Astrocyte of the cerebellum (primary cell): ENCODE results near the gene GPD2.

Source experiments
- DNase-seq: peaks from one replicate; pipeline ENCODE4 v3.0.0-alpha.2; 2011; ENCODE audit warnings: low read depth
- H3K4me3 ChIP-seq: 2 replicates; pipeline ENCODE4 v1.5.1; 2011; ENCODE audit warnings: mild to moderate bottlenecking, low read depth, low read length, moderate library complexity
- CTCF ChIP-seq: IDR thresholded peaks from 2 replicates; pipeline ENCODE4 v1.5.1; 2012; ENCODE audit warnings: low read length, low read depth, moderate library complexity, mild to moderate bottlenecking; ENCODE audit errors: missing control alignments
- in situ Hi-C: cut with HindIII; loops from 2 replicates; pipeline ENCODE4 v1.10.0; 2017; ENCODE audit warnings: low sequenced_read_pairs

GPD2 gene

GRCh38 chr2:156459720-156460119, 23.5 kb downstream of the GPD2 start:
- DNase-seq, result no peak
- H3K4me3 ChIP-seq, result no peak overlapping the region
- in situ Hi-C loops, result no loop called here
- TF ChIP-seq CTCF, result no peak

GRCh38 chr2:156464106-156464505, 27.9 kb downstream of the GPD2 start:
- H3K4me3 ChIP-seq, result no peak overlapping the region
- no peak for DNase-seq
- in situ Hi-C loops, result no loop called here
- TF ChIP-seq CTCF, result no peak

- no peak overlapping the region for H3K4me3 ChIP-seq
- DNase-seq, result no peak
- in situ Hi-C loops, result no loop called here
- no peak for TF ChIP-seq CTCF
These were observed 29.4 kb downstream of the GPD2 start for GRCh38 chr2:156465573-156465972.

- TF ChIP-seq CTCF, result no peak
These were observed 30.7 kb downstream of the GPD2 start for GRCh38 chr2:156466739-156467405.

GRCh38 chr2:156470975-156471583, 34.9 kb downstream of the GPD2 start:
- H3K4me3 ChIP-seq, result no peak overlapping the region
- no peak for TF ChIP-seq CTCF
- no peak for DNase-seq
- in situ Hi-C loops, result no loop called here

More at GRCh38 chr2:156466739-156467405, 30.7 kb downstream of the GPD2 start:
- peak overlapping the region; percentile 5 for H3K4me3 ChIP-seq
- in situ Hi-C loops, result no loop called here
- DNase-seq, result peak; percentile 78

- no peak overlapping the region for H3K4me3 ChIP-seq
- DNase-seq, result no peak
- no peak for TF ChIP-seq CTCF
- in situ Hi-C loops, result no loop called here
These were observed 35.6 kb downstream of the GPD2 start for GRCh38 chr2:156471762-156472161.

GRCh38 chr2:156472686-156473085, 36.5 kb downstream of the GPD2 start:
- in situ Hi-C loops, result no loop called here
- no peak overlapping the region for H3K4me3 ChIP-seq
- no peak for TF ChIP-seq CTCF
- DNase-seq, result no peak
